Activated T-cell treated with anti-CD3 and anti-CD28 coated beads for 48 hours (primary cell): ENCODE results near the gene CYP27C1.
A peak's percentile ranks its signal among the peaks of the same experiment; 100 is the strongest.
"Not testable (repeated sequence)": the region's sequence is repeated elsewhere in the genome, so short reads cannot be mapped to it uniquely, and the experiment has no call there.

ENCODE experiments used
- DNase-seq: peaks from one replicate; pipeline ENCODE4 v3.0.0-alpha.2; 2020; ENCODE audit warnings: low read depth

The CYP27C1 gene, protein sequence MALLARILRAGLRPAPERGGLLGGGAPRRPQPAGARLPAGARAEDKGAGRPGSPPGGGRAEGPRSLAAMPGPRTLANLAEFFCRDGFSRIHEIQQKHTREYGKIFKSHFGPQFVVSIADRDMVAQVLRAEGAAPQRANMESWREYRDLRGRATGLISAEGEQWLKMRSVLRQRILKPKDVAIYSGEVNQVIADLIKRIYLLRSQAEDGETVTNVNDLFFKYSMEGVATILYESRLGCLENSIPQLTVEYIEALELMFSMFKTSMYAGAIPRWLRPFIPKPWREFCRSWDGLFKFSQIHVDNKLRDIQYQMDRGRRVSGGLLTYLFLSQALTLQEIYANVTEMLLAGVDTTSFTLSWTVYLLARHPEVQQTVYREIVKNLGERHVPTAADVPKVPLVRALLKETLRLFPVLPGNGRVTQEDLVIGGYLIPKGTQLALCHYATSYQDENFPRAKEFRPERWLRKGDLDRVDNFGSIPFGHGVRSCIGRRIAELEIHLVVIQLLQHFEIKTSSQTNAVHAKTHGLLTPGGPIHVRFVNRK

DNA sequence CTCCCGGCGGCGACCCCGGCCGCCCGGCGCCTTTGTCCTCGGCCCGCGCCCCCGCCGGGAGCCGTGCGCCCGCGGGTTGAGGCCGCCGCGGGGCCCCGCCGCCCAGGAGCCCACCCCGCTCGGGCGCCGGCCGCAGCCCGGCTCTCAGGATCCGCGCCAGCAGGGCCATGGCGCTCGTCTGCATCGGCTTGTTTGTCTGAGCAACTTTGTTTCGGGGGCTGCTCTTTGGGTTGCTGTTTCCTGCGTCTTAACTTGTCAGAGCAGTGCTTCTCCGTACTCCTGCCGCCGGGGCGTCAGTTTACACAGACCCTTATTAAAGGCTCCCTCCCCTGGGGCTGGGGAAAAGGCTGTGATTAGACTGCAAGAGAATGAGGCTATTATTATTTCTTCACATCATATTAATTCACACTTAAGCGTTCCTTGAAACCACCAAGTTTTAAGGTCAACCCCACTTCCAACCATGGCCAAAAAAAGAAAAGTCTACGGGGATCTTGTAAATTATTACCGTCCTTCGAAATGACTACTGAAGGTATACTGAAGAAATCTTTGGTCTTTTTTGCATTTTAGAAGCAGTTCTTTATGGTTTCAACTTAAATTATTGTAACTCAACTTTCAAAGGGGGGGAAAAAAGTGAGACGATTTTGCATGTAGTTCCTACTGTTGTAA, at the start of gene CYP27C1:
Gene CYP27C1, minus strand, starts transcription at position 198 of the 666 bp plus-strand sequence. Its CDS starts 29 bp downstream, at position 169.
- no peak for DNase-seq

- no peak for DNase-seq
Observed at GRCh38 chr2:127261804-127262406, 41.8 kb upstream of the CYP27C1 start.

DNA sequence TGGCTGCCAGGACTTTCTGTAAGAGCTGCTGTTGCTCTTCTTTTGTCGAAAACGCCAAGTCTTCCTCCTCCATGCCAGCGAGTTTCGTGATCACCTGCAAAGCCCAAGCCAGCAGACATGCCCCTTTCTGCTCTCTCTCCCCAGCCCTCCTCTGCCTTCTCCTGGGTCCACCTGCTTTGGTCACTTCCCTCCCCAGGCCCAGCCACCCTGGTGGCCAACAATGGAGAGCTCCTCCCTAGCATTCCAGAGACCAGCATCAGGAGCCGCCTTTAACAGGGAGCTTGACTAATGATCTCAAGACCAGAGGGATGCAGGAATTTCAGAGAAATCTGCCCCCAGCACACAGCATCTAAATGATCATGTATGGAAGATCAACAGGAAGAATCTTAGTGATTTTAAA, 39.3 kb upstream of the CYP27C1 start:
- no peak for DNase-seq

- no peak for DNase-seq
Observed at GRCh38 chr2:127256866-127257265, 36.8 kb upstream of the CYP27C1 start.

DNA sequence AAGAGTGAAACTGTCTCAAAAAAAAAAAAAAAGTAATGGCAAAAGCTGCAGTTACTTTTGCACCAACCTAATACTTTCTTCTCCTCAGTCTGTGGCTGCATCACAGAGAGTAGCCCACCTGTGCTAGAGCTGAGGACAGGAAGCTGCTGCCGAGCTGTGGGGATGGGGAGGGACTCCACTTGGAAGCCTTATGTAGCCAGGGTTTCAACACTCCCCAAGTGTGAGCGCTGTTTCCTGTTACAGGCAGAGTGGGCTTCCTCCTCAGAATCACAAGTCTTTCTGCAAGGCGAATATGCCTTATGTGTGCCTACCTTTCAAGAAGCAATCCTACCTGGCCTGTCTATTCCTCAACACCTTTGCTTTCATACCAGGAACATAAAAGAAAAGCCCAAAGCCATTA, 36.3 kb upstream of the CYP27C1 start:
- DNase-seq, result no peak

GRCh38 chr2:127255721-127256120, 35.6 kb upstream of the CYP27C1 start:
- DNase-seq, result no peak

- no peak for DNase-seq
Observed at GRCh38 chr2:127255146-127255545, 35.0 kb upstream of the CYP27C1 start.

GRCh38 chr2:127254386-127254981, 34.4 kb upstream of the CYP27C1 start:
- DNase-seq, result no peak

- not testable (repeated sequence) for DNase-seq
Observed at GRCh38 chr2:127241184-127241583, 21.1 kb upstream of the CYP27C1 start.

GRCh38 chr2:127239395-127239794, 19.3 kb upstream of the CYP27C1 start:
- DNase-seq, result no peak

- DNase-seq, result not testable (repeated sequence)
Observed at GRCh38 chr2:127237768-127238167, 17.7 kb upstream of the CYP27C1 start.

- DNase-seq, result no peak
Observed at GRCh38 chr2:127235082-127235702, 15.1 kb upstream of the CYP27C1 start.

DNA sequence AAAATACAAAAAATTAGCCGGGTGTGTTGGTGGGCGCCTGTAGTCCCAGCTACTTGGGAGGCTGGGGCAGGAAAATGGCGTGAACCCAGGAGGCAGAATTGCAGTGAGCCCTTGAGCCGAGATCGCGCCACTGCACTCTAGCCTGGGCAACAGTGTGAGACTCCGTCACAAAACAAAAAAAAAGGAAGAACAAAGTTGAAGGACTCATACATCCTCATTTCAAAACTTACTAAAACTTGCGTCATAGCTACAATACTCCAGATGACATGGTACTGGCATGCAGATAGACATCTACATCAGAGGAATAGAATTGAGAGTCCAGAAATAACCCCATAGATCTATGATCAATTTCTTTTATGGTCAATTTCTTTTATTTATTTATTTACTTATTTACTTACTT, 13.6 kb upstream of the CYP27C1 start:
- no peak for DNase-seq

- DNase-seq, result no peak
Observed at GRCh38 chr2:127231130-127231865, 11.2 kb upstream of the CYP27C1 start.

DNA sequence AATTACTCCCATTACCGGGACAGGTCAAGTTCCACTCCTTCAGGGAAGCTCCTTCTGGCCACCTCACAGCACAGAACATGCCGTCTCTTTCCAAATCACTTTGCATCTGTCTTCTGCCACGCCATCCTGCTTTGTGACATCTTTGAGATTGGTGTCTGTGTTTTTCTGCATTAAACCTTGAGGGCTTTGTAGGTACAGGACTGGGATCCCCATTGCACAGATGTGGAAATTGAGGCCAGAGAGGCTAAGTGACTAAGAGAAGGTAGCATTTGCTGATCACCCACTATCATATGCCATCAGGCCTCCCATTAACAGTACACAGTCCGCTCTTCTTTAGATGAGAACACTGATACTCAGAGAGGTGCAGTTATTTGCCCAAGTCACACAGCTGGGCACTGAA, 9.5 kb upstream of the CYP27C1 start:
- DNase-seq, result no peak

GRCh38 chr2:127228102-127228501, 8.0 kb upstream of the CYP27C1 start:
- DNase-seq, result no peak

GRCh38 chr2:127227264-127227660, 7.2 kb upstream of the CYP27C1 start:
- not testable (repeated sequence) for DNase-seq

GRCh38 chr2:127226520-127227263, 6.6 kb upstream of the CYP27C1 start:
- peak; percentile 50 for DNase-seq

DNA sequence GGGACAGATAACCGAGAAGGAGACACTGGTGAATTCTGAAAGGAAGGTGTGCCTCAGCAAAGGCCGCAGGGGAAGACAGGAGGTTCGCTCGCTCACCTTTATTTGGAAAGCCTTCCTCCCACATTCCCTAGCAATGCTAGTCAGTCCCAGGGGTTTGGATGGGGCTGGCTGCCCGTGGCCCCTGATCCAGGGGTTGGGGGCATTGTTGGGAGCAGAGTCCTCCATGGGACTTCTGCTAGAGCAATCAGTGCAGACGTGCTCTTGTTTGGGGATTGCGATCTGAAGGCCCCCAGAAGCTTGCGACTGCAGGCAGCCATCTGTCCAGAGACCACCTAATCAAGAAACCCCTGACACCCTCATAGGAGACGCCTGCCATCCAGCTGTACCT, 6.0 kb upstream of the CYP27C1 start:
- DNase-seq, result no peak

DNA sequence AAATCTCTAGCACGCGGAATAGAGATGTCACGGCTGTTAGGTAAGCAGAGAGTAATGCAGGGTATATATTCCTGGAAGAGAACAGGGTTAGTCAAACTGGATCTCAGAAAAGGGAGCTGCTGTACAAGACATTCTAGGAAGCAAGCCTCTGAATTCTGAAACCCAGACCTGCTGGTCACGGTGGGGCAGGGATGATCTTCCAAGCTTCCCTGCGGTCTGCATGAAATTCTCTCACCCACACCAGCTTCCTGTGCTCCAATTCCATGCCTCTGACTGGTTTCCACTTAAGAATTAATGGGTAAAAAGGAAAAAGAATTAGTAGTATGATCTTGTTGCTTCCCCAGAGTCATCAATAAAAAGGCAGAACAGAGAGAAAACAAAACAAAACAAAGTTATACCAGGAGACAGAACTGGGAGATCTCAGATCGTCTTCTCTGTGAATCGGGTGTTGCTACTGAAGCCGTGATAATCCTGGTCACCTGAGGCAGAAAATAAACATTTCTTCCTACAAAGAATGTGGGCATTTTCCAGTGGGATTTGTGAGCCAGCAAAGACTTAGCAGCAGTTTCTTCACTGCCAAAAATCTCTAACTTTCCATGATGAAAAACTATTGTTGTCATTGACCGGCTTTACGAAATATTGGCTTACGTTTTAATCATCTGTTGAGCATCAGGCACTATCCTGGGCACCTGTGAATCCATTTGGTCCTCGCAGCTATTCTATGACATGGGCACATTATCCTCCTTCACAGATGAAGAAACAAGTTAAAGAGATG, 5.3 kb upstream of the CYP27C1 start:
- no peak for DNase-seq
